B cell (primary cell): ENCODE data around the gene TRIM24.

Experiments
- EZH2 ChIP-seq: IDR thresholded peaks from 2 replicates; pipeline ENCODE4 v1.6.1; 2012; ENCODE audit warnings: borderline replicate concordance, low read depth, mild to moderate bottlenecking, moderate library complexity, low read length; ENCODE audit not compliant: insufficient read depth, poor library complexity, severe bottlenecking
- TF ChIP-seq, protein P1 (sequence below): fragments of 200-600 bp; IDR thresholded peaks from one replicate; pipeline ENCODE4 v1.8.0; 2022; ENCODE audit warnings: antibody characterized with exemption, mild to moderate bottlenecking

DNA sequence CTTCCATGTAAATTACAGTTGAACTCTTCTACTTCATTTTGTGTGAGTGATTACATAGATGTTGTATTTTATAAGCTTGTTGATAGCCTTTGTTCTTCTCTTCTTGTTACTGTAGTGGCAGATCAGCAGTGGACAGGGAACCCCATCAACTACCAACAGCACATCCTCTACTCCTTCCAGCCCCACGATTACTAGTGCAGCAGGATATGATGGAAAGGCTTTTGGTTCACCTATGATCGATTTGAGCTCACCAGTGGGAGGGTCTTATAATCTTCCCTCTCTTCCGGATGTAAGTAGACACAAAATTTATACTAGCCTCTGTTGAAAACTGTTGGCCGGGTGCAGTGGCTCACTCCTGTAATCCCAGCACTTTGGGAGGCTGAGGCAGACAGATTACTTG is 110.7 kb downstream of the TRIM24 start:
- TF ChIP-seq, protein P1, sequence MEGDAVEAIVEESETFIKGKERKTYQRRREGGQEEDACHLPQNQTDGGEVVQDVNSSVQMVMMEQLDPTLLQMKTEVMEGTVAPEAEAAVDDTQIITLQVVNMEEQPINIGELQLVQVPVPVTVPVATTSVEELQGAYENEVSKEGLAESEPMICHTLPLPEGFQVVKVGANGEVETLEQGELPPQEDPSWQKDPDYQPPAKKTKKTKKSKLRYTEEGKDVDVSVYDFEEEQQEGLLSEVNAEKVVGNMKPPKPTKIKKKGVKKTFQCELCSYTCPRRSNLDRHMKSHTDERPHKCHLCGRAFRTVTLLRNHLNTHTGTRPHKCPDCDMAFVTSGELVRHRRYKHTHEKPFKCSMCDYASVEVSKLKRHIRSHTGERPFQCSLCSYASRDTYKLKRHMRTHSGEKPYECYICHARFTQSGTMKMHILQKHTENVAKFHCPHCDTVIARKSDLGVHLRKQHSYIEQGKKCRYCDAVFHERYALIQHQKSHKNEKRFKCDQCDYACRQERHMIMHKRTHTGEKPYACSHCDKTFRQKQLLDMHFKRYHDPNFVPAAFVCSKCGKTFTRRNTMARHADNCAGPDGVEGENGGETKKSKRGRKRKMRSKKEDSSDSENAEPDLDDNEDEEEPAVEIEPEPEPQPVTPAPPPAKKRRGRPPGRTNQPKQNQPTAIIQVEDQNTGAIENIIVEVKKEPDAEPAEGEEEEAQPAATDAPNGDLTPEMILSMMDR = no peak
- TF ChIP-seq EZH2 = no peak
